HUES6 (cell line): ENCODE results near the gene TTC38.
"Not testable (repeated sequence)": the region's sequence is repeated elsewhere in the genome, so short reads cannot be mapped to it uniquely, and the experiment has no call there.

Source experiments
- H3K27ac ChIP-seq: 2 replicates; pipeline ENCODE4 v1.7.0; 2013; ENCODE audit warnings: low read depth, mild to moderate bottlenecking, low read length, inconsistent platforms
- H3K27me3 ChIP-seq: 2 replicates; pipeline ENCODE4 v1.6.1; 2013; ENCODE audit warnings: low read length; ENCODE audit not compliant: control insufficient read depth, insufficient read depth
- H3K36me3 ChIP-seq: 2 replicates; pipeline ENCODE4 v1.6.1; 2013; ENCODE audit warnings: low read length; ENCODE audit not compliant: control insufficient read depth, insufficient read depth
- H3K4me1 ChIP-seq: 2 replicates; pipeline ENCODE4 v1.6.1; 2013; ENCODE audit warnings: low read length; ENCODE audit not compliant: control insufficient read depth, insufficient read depth
- H3K4me3 ChIP-seq: 2 replicates; pipeline ENCODE4 v1.5.1; 2013; ENCODE audit warnings: low read depth, low read length
- H3K9ac ChIP-seq: one replicate; pipeline ENCODE4 v1.6.1; 2013; ENCODE audit warnings: mild to moderate bottlenecking, low read length
- H3K9me3 ChIP-seq: 2 replicates; pipeline ENCODE4 v1.6.1; 2013; ENCODE audit warnings: low read depth, low read length; ENCODE audit not compliant: control insufficient read depth, insufficient read depth

The TTC38 gene

GRCh38 chr22:46263216-46263590 is 4.6 kb upstream of the TTC38 start, which contains the start of gene PKDREJ:
TSS of gene PKDREJ (minus strand) at chr22:46263343. CDS start at chr22:46263322, 21 bp downstream.
- Histone ChIP-seq H3K4me3 (peak within 1 kb of the TSS; percentile 38; the same call in 1 of the 2 replicates), H3K9ac (no peak within 1 kb of the TSS), H3K9me3 (peaks cover 39% of the 10 kb centered on the region), H3K27me3 (peaks cover 67% of the 10 kb centered on the region), H3K4me1 (no peaks in the 10 kb centered on the region), H3K27ac (no peak within 1 kb of the TSS), H3K36me3 (no peaks in the 10 kb centered on the region)

- not testable (repeated sequence) for H3K36me3 ChIP-seq, H3K4me1 ChIP-seq, H3K27ac ChIP-seq, H3K9ac ChIP-seq, H3K4me3 ChIP-seq
- Histone ChIP-seq H3K9me3 (peaks cover 30% of the 10 kb centered on the region), H3K27me3 (peaks cover 54% of the 10 kb centered on the region)
Observed at GRCh38 chr22:46264520-46264919, 3.3 kb upstream of the TTC38 start.

GRCh38 chr22:46265627-46266026 is 2.2 kb upstream of the TTC38 start:
- Histone ChIP-seq H3K27me3 (peaks cover 42% of the 10 kb centered on the region), H3K9me3 (peaks cover 30% of the 10 kb centered on the region)
- H3K36me3 ChIP-seq, H3K4me3 ChIP-seq, H3K9ac ChIP-seq, H3K4me1 ChIP-seq, H3K27ac ChIP-seq: not testable (repeated sequence)

- H3K4me1 ChIP-seq = no peaks in the 10 kb centered on the region
- no peak overlapping the region for H3K9ac ChIP-seq
- peaks cover 22% of the 10 kb centered on the region for H3K36me3 ChIP-seq
- H3K9me3 ChIP-seq = peaks cover 14% of the 10 kb centered on the region
- peaks cover 7% of the 10 kb centered on the region for H3K27me3 ChIP-seq
- H3K4me3 ChIP-seq = no peak overlapping the region
- no peak overlapping the region for H3K27ac ChIP-seq
Observed at GRCh38 chr22:46269564-46269963, 1.8 kb downstream of the TTC38 start.

GRCh38 chr22:46272196-46272595 is 4.4 kb downstream of the TTC38 start:
- Histone ChIP-seq H3K27ac (no peak overlapping the region), H3K9me3 (0 out of 2 replicates have a peak, but pooled peaks cover 3% of the 10 kb centered on the region), H3K27me3 (no peaks in the 10 kb centered on the region; the same call in 1 of the 2 replicates), H3K4me1 (no peaks in the 10 kb centered on the region), H3K36me3 (peaks cover 37% of the 10 kb centered on the region), H3K4me3 (no peak overlapping the region), H3K9ac (no peak overlapping the region)

GRCh38 chr22:46272762-46273431 is 5.1 kb downstream of the TTC38 start:
- H3K9me3 ChIP-seq = 0 out of 2 replicates have a peak, but pooled peaks cover 3% of the 10 kb centered on the region
- H3K36me3 ChIP-seq = peaks cover 40% of the 10 kb centered on the region
- H3K4me1 ChIP-seq = no peaks in the 10 kb centered on the region
- no peaks in the 10 kb centered on the region for H3K27me3 ChIP-seq
- no peak overlapping the region for H3K27ac ChIP-seq
- H3K4me3 ChIP-seq = no peak overlapping the region
- H3K9ac ChIP-seq = no peak overlapping the region

- H3K36me3 ChIP-seq = peaks cover 47% of the 10 kb centered on the region
- no peaks in the 10 kb centered on the region for H3K4me1 ChIP-seq
- no peaks in the 10 kb centered on the region for H3K27me3 ChIP-seq
- 0 out of 2 replicates have a peak, but pooled peaks cover 3% of the 10 kb centered on the region for H3K9me3 ChIP-seq
- no peak overlapping the region for H3K27ac ChIP-seq
- H3K4me3 ChIP-seq = no peak overlapping the region
- no peak overlapping the region for H3K9ac ChIP-seq
Observed at GRCh38 chr22:46273432-46274148, 5.8 kb downstream of the TTC38 start.

- H3K9ac ChIP-seq = no peak overlapping the region
- no peaks in the 10 kb centered on the region for H3K27me3 ChIP-seq
- H3K36me3 ChIP-seq = peaks cover 55% of the 10 kb centered on the region
- H3K4me1 ChIP-seq = no peaks in the 10 kb centered on the region
- H3K4me3 ChIP-seq = no peak overlapping the region
- H3K9me3 ChIP-seq = 0 out of 2 replicates have a peak, but pooled peaks cover 3% of the 10 kb centered on the region
- H3K27ac ChIP-seq = no peak overlapping the region
Observed at GRCh38 chr22:46274381-46274780, 6.6 kb downstream of the TTC38 start.

- H3K4me3 ChIP-seq = no peak overlapping the region
- H3K36me3 ChIP-seq = peaks cover 64% of the 10 kb centered on the region
- no peak overlapping the region for H3K27ac ChIP-seq
- H3K9me3 ChIP-seq = 0 out of 2 replicates have a peak, but pooled peaks cover 3% of the 10 kb centered on the region
- H3K9ac ChIP-seq = no peak overlapping the region
- H3K27me3 ChIP-seq = no peaks in the 10 kb centered on the region
- H3K4me1 ChIP-seq = no peaks in the 10 kb centered on the region
Observed at GRCh38 chr22:46275455-46276122, 7.8 kb downstream of the TTC38 start.

GRCh38 chr22:46276563-46276962 is 8.8 kb downstream of the TTC38 start:
- Histone ChIP-seq H3K4me1 (no peaks in the 10 kb centered on the region), H3K4me3 (no peak overlapping the region), H3K9ac (no peak overlapping the region), H3K36me3 (peaks cover 64% of the 10 kb centered on the region), H3K27me3 (no peaks in the 10 kb centered on the region), H3K9me3 (0 out of 2 replicates have a peak, but pooled peaks cover 3% of the 10 kb centered on the region), H3K27ac (no peak overlapping the region)
